Neural cell (in vitro differentiated cells): Measurements from ENCODE around the gene STEAP1B. TPM values are rescaled to one million over a fixed set of nuclear protein-coding genes. Genes with fewer than 3 reads are reported as not detected.

Experiments
- H2AFZ ChIP-seq: fragments of 200-600, 300-800 bp; sonication (generic), shearing (Covaris generic); 2 replicates; pipeline ENCODE4 v1.6.0; 2014; ENCODE audit warnings: low read depth, mild to moderate bottlenecking, antibody characterized with exemption, low read length, moderate library complexity
- H3F3A ChIP-seq: fragments of 200-600 bp; shearing (Covaris generic); 2 replicates; pipeline ENCODE4 v1.6.1; 2016; ENCODE audit warnings: mild to moderate bottlenecking, moderate library complexity, mixed read lengths, antibody characterized with exemption, low read length; ENCODE audit not compliant: insufficient read depth, poor library complexity, severe bottlenecking
- H3K27ac ChIP-seq: fragments of 200-600, 300-800 bp; sonication (generic), shearing (Covaris generic); 2 replicates; pipeline ENCODE4 v1.5.1; 2014; ENCODE audit warnings: mild to moderate bottlenecking, low read length, moderate library complexity
- H3K27me3 ChIP-seq: fragments of 300-800, 200-600 bp; sonication (generic), shearing (Covaris generic); 2 replicates; pipeline ENCODE4 v1.6.0; 2014; ENCODE audit warnings: mild to moderate bottlenecking, low read depth, low read length, moderate library complexity; ENCODE audit not compliant: insufficient read depth
- H3K36me3 ChIP-seq: fragments of 300-800, 200-600 bp; sonication (generic), shearing (Covaris generic); 2 replicates; pipeline ENCODE4 v1.5.1; 2014; ENCODE audit warnings: mild to moderate bottlenecking, antibody characterized with exemption, low read length, moderate library complexity; ENCODE audit not compliant: insufficient read depth
- H3K4me2 ChIP-seq: fragments of 300-800, 200-600 bp; sonication (generic), shearing (Covaris generic); 2 replicates; pipeline ENCODE4 v1.6.0; 2014; ENCODE audit warnings: mild to moderate bottlenecking, low read length
- H3K4me3 ChIP-seq: fragments of 300-800, 200-600 bp; sonication (generic), shearing (Covaris generic); 2 replicates; pipeline ENCODE4 v1.5.1; 2014; ENCODE audit warnings: mild to moderate bottlenecking, low read length, moderate library complexity
- H3K79me2 ChIP-seq: fragments of 200-600 bp; shearing (Covaris generic); replicated peaks from 2 replicates; pipeline ENCODE4 v1.6.0; 2014; ENCODE audit warnings: mild to moderate bottlenecking, low read length, moderate library complexity; ENCODE audit not compliant: insufficient read depth
- H3K9ac ChIP-seq: fragments of 300-800, 200-600 bp; sonication (generic), shearing (Covaris generic); 2 replicates; pipeline ENCODE4 v1.6.1; 2016; ENCODE audit warnings: mild to moderate bottlenecking, low read length, mixed read lengths
- H3K9me2 ChIP-seq: fragments of 200-600 bp; shearing (Covaris generic); 2 replicates; pipeline ENCODE4 v1.6.1; 2016; ENCODE audit warnings: mild to moderate bottlenecking, low read length, mixed read lengths; ENCODE audit not compliant: insufficient read depth
- H3K9me3 ChIP-seq: fragments of 200-600, 300-800 bp; sonication (generic), shearing (Covaris generic); 2 replicates; pipeline ENCODE4 v1.6.1; 2016; ENCODE audit warnings: mild to moderate bottlenecking, mixed run types, low read length, moderate library complexity, mixed read lengths
- H4K20me1 ChIP-seq: fragments of 200-600 bp; shearing (Covaris generic); 2 replicates; pipeline ENCODE4 v1.6.1; 2016; ENCODE audit warnings: mild to moderate bottlenecking, mixed run types; ENCODE audit not compliant: insufficient read depth
- CTCF ChIP-seq: fragments of 450-650 bp; IDR thresholded peaks from 2 replicates; pipeline ENCODE4 v1.5.1; 2014; ENCODE audit warnings: antibody characterized with exemption, mild to moderate bottlenecking, moderate library complexity; ENCODE audit not compliant: poor library complexity, severe bottlenecking
- EP300 ChIP-seq: fragments of 450-650 bp; conservative IDR thresholded peaks from 2 replicates; pipeline ENCODE4 v1.6.1; 2014; ENCODE audit warnings: antibody characterized with exemption, mild to moderate bottlenecking, moderate library complexity; ENCODE audit not compliant: poor library complexity, severe bottlenecking
- EZH2 ChIP-seq: fragments of 200-600, 300-800 bp; shearing (Covaris generic), sonication (generic); IDR thresholded peaks from 2 replicates; pipeline ENCODE4 v1.6.1; 2014; ENCODE audit warnings: antibody characterized with exemption, low read length, borderline replicate concordance, mild to moderate bottlenecking; ENCODE audit not compliant: insufficient read depth, poor library complexity, severe bottlenecking
- MXI1 ChIP-seq: fragments of 450-650 bp; conservative IDR thresholded peaks from 2 replicates; pipeline ENCODE4 v1.6.1; 2014; ENCODE audit warnings: antibody characterized with exemption, mild to moderate bottlenecking; ENCODE audit not compliant: poor library complexity, severe bottlenecking
- POLR2AphosphoS5 ChIP-seq: IDR thresholded peaks from 2 replicates; pipeline ENCODE4 v1.6.1; 2012
- RAD21 ChIP-seq: fragments of 450-650 bp; conservative IDR thresholded peaks from 2 replicates; pipeline ENCODE4 v1.6.1; 2014; ENCODE audit warnings: antibody characterized with exemption, mild to moderate bottlenecking, moderate library complexity
- REST ChIP-seq: IDR thresholded peaks from 2 replicates; pipeline ENCODE4 v1.6.1; 2012; ENCODE audit warnings: borderline replicate concordance
- SMC3 ChIP-seq: fragments of 450-650 bp; conservative IDR thresholded peaks from 2 replicates; pipeline ENCODE4 v1.6.1; 2014; ENCODE audit warnings: antibody characterized with exemption, mild to moderate bottlenecking, moderate library complexity; ENCODE audit not compliant: poor library complexity
- TAF1 ChIP-seq: IDR thresholded peaks from 2 replicates; pipeline ENCODE4 v1.6.1; 2012; ENCODE audit warnings: low read depth
- polyA plus RNA-seq: library from polyadenylated mRNA; depleted of rRNA; stranded (reverse); fragments of >200 nt; gene quantifications from 2 replicates; pipeline ENCODE4 v1.2.3, GENCODE V29; 2014

The STEAP1B gene
- polyA plus RNA-seq, 1 donor from 2014 or later: 0.51 TPM

- no peak overlapping the region for H3K9ac ChIP-seq
- H3K9me2 ChIP-seq: no peaks in the 10 kb centered on the region
- H3K27me3 ChIP-seq: no peaks in the 10 kb centered on the region
- no peak overlapping the region for H2AFZ ChIP-seq
- H3K9me3 ChIP-seq: no peaks in the 10 kb centered on the region
- TF ChIP-seq POLR2AphosphoS5: no peak
- no peak for TF ChIP-seq SMC3
- no peak for TF ChIP-seq MXI1
- TF ChIP-seq REST: no peak
- TF ChIP-seq TAF1: no peak
- H3K36me3 ChIP-seq: no peaks in the 10 kb centered on the region
- H3K4me2 ChIP-seq: no peak overlapping the region
- H3K79me2 ChIP-seq: no peaks in the 10 kb centered on the region
- H3F3A ChIP-seq: no peaks in the 10 kb centered on the region
- H4K20me1 ChIP-seq: no peaks in the 10 kb centered on the region
- no peak overlapping the region for H3K27ac ChIP-seq
- H3K4me3 ChIP-seq: no peak overlapping the region
Measured at GRCh38 chr7:22464299-22464698, 35.7 kb downstream of the STEAP1B start.

DNA sequence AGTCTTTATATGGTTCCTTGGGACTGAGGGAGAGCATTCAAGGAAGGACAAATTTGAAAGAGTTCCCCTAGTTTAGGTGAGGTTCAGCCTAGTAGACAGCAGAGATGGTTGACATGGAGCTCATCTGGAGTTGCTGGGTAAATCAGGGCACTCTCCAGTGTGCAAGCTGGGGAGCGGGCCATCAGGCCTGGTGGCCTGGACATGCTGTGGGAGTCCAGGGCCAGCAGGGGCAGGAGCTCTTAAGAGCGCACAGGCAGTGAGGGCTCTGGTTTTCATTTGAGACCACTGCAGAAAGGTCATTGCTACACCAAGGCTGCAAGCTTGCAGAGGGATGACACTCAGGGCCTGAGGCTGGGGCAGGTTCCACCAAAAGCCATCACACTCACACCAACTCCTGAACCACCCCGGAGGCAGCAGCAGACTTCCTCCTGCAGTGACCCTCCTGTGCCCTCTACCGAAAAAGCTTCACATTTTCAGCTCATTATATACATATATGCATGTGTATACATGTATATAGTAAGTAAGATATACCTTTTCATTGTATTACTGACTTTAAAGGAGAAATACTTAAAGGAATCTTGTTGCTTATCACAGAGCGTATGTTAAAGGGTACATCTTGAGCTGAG is 39.5 kb downstream of the STEAP1B start:
- H4K20me1 ChIP-seq: no peaks in the 10 kb centered on the region
- no peaks in the 10 kb centered on the region for H3K9me3 ChIP-seq
- H3K9me2 ChIP-seq: no peaks in the 10 kb centered on the region
- TF ChIP-seq MXI1 (no peak), POLR2AphosphoS5 (no peak)
- no peaks in the 10 kb centered on the region for H3F3A ChIP-seq
- no peaks in the 10 kb centered on the region for H3K27me3 ChIP-seq
- no peak overlapping the region for H3K27ac ChIP-seq
- H3K36me3 ChIP-seq: no peaks in the 10 kb centered on the region
- no peak overlapping the region for H2AFZ ChIP-seq
- no peak overlapping the region for H3K4me3 ChIP-seq
- no peak overlapping the region for H3K4me2 ChIP-seq
- no peaks in the 10 kb centered on the region for H3K79me2 ChIP-seq
- no peak overlapping the region for H3K9ac ChIP-seq

GRCh38 chr7:22457471-22457870 is 42.5 kb downstream of the STEAP1B start:
- no peaks in the 10 kb centered on the region for H3K27me3 ChIP-seq
- no peak overlapping the region for H2AFZ ChIP-seq
- no peaks in the 10 kb centered on the region for H3K79me2 ChIP-seq
- no peaks in the 10 kb centered on the region for H4K20me1 ChIP-seq
- no peak overlapping the region for H3K4me3 ChIP-seq
- no peak overlapping the region for H3K27ac ChIP-seq
- H3K9me3 ChIP-seq: no peaks in the 10 kb centered on the region
- no peak overlapping the region for H3K9ac ChIP-seq
- no peaks in the 10 kb centered on the region for H3K9me2 ChIP-seq
- no peak overlapping the region for H3K4me2 ChIP-seq
- no peaks in the 10 kb centered on the region for H3F3A ChIP-seq
- no peaks in the 10 kb centered on the region for H3K36me3 ChIP-seq
- TF ChIP-seq TAF1: no peak
- no peak for TF ChIP-seq EZH2
- TF ChIP-seq EP300: no peak
- TF ChIP-seq POLR2AphosphoS5: no peak
- no peak for TF ChIP-seq SMC3
- TF ChIP-seq MXI1: no peak
- TF ChIP-seq CTCF: no peak
- no peak for TF ChIP-seq RAD21
- no peak for TF ChIP-seq REST
